MG63 (cell line): Measurements from ENCODE around the gene TUBD1. TPM values are rescaled to one million over a fixed set of nuclear protein-coding genes. Genes with fewer than 3 reads are reported as not detected.
"Not testable (repeated sequence)": the region's sequence is repeated elsewhere in the genome, so short reads cannot be mapped to it uniquely, and the experiment has no call there.

Experiments
- DNase-seq: peaks from one replicate; pipeline ENCODE4 v3.0.0-alpha.2; 2020
- H3K27me3 ChIP-seq: fragments of 250-450 bp; sonication (Bioruptor Pico); 2 replicates; pipeline ENCODE4 v1.5.1; 2020; ENCODE audit warnings: mild to moderate bottlenecking, moderate library complexity
- H3K36me3 ChIP-seq: fragments of 250-450 bp; sonication (Bioruptor Pico); 2 replicates; pipeline ENCODE4 v1.5.1; 2020; ENCODE audit warnings: mild to moderate bottlenecking, moderate library complexity
- H3K4me3 ChIP-seq: fragments of 250-450 bp; sonication (Bioruptor Pico); 2 replicates; pipeline ENCODE4 v1.5.1; 2020; ENCODE audit warnings: mild to moderate bottlenecking, moderate library complexity
- H3K9me3 ChIP-seq: fragments of 250-450 bp; sonication (Bioruptor Pico); 2 replicates; pipeline ENCODE4 v1.5.1; 2020; ENCODE audit warnings: mild to moderate bottlenecking, moderate library complexity
- total RNA-seq: library from RNA; depleted of rRNA; stranded (reverse); fragments of >200 nt; shearing (Covaris generic); gene quantifications from 2 replicates; pipeline ENCODE4 v1.2.3, GENCODE V29; 2014; ENCODE audit warnings: low replicate concordance; rRNA removed

Gene TUBD1, protein sequence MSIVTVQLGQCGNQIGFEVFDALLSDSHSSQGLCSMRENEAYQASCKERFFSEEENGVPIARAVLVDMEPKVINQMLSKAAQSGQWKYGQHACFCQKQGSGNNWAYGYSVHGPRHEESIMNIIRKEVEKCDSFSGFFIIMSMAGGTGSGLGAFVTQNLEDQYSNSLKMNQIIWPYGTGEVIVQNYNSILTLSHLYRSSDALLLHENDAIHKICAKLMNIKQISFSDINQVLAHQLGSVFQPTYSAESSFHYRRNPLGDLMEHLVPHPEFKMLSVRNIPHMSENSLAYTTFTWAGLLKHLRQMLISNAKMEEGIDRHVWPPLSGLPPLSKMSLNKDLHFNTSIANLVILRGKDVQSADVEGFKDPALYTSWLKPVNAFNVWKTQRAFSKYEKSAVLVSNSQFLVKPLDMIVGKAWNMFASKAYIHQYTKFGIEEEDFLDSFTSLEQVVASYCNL
- 12.9 and 13.6 TPM in 2 replicates for total RNA-seq

DNA sequence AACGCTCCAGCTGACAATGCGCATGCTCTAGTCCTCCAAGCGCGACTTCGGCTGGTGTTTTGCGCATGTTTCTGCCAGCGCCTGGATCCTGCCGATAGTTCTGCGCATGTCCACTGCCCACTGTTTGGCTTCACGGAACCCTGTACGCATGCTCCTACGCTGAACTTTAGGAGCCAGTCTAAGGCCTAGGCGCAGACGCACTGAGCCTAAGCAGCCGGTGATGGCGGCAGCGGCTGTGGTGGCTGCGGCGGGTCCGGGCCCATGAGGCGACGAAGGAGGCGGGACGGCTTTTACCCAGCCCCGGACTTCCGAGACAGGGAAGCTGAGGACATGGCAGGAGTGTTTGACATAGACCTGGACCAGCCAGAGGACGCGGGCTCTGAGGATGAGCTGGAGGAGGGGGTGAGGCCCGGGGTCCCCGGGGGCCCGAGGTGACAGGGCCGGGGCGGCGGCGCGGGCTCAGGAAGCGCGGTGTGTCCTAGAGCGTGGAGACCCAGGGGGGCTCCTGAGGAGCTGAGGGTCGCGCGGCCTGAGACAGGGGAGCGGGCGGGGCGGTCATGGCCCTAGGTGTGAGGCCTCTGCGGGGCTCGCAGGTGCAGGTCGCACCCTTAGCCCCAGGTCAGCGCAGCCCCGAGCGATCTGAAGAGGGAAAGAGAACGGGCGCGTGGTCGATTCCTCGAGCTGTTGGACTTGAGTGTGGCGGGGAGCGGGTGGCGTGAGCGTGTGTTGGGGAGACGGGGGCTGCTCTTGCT lies at the start of gene TUBD1, which contains the start of gene RPS6KB1:
TUBD1 (minus strand) TSS at position 20 of the 752 bp plus-strand sequence. CDS start 1,941 bp downstream, outside the sequence.
RPS6KB1 (plus strand) TSS at position 198 of the 752 bp plus-strand sequence; CDS start at position 262, 64 bp downstream.
- Histone ChIP-seq H3K9me3 (no peaks in the 10 kb centered on the region), H3K4me3 (peak within 1 kb of the TSS; percentile 95), H3K36me3 (peaks cover 28% of the 10 kb centered on the region), H3K27me3 (no peaks in the 10 kb centered on the region)
- peak; percentile 97 for DNase-seq

DNA sequence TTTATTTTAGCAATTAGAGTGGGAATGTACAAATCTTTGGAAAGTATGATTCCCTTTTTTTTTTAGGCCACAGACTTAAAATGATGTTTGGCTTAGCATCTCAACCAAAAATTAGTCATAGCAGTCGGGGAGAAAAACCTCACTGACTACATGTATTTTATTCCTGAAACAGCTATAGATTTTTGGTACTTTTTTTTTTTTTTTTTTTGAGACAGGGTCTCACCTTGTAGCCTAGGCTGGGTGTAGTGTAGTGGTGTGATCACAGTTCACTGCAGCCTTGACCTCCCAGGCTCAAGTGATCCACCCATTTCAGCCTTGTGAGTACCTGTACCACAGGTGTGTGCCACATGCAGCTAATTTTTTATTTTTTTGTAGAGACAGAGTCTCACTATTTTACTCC lies 48.4 kb upstream of the TUBD1 start:
- Histone ChIP-seq H3K27me3 (no peaks in the 10 kb centered on the region), H3K9me3 (no peaks in the 10 kb centered on the region), H3K4me3 (no peak overlapping the region), H3K36me3 (peaks cover 59% of the 10 kb centered on the region)
- DNase-seq = no peak

DNA sequence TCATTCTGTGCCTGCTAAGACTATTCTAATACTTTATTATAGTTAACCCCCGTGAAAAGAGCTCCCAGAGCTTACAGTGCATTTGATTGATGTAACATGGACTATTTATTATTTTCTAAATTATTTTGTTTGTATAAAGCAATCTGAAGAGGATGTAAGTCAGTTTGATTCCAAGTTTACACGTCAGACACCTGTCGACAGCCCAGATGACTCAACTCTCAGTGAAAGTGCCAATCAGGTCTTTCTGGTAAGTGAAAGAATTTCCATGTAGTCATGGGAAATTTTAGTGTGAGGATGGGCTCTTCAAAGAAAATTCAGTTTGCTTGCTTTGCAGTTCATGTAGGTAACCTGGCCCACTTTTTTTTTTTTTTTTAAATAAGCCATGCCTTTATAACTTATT lies 48.0 kb upstream of the TUBD1 start:
- peak; percentile 9 for DNase-seq
- H3K9me3 ChIP-seq, H3K27me3 ChIP-seq, H3K4me3 ChIP-seq: not testable (repeated sequence)
- H3K36me3 ChIP-seq = peaks cover 59% of the 10 kb centered on the region

DNA sequence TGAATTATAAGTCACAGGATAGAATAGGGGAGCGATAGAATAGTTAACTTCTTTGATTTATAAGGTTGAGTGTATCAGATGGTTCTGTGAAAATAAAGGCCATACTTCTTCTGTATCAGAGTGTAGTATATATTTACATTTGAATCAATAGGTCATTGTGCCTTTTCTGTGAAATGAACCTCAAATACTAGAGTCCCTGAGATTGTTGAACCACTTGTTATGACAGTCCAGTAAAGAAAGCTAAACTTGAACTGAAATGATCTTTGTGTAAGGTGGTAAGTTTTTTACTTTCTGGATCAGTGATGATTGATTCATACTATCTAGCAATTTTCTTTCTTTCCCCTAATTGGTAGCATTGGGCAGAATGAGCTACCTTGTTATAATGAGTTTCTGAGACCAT lies 40.6 kb upstream of the TUBD1 start:
- not testable (repeated sequence) for H3K27me3 ChIP-seq, H3K4me3 ChIP-seq, DNase-seq, H3K9me3 ChIP-seq
- peaks cover 68% of the 10 kb centered on the region for H3K36me3 ChIP-seq

DNA sequence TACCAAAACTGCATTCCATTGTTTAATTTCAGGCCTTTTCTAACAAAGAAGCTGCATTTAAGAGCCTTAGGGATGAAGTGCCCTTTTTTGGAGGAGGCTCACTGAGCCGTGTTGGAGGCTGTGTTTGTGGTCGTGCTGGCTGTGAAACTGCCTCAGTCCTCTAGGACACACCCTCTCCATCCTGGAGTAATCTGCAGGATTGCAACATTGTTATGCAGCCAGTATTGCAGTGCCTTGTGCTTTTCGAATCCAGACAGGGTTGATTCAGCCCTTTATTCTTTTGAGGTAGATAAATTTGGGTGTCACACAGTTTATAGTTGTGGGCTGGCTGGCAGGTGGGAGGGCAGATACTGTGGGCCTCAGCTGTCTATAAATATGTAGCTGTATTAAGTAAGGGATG lies 38.0 kb upstream of the TUBD1 start:
- H3K4me3 ChIP-seq, H3K27me3 ChIP-seq, H3K9me3 ChIP-seq, DNase-seq: not testable (repeated sequence)
- H3K36me3 ChIP-seq = peaks cover 69% of the 10 kb centered on the region

DNA sequence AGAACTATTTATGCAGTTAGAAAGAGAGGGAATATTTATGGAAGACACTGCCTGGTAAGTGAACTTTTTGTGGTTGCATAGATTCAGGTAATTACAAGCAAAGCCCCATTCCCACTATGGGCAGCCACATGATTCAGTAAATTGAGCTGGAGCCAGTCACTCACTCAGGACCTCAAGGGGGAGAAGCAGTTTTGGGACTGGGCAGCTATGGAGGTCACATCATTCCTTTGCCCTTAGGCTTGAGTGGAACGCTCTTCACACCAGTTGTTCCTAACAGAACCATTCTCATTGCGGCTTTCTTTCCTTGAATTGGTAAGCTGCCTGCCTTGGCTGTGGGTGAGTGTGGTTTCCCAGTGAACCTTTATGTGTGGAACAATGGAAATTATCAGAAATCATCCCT lies 37.4 kb upstream of the TUBD1 start:
- DNase-seq, H3K9me3 ChIP-seq, H3K27me3 ChIP-seq, H3K4me3 ChIP-seq: not testable (repeated sequence)
- H3K36me3 ChIP-seq = peaks cover 67% of the 10 kb centered on the region

DNA sequence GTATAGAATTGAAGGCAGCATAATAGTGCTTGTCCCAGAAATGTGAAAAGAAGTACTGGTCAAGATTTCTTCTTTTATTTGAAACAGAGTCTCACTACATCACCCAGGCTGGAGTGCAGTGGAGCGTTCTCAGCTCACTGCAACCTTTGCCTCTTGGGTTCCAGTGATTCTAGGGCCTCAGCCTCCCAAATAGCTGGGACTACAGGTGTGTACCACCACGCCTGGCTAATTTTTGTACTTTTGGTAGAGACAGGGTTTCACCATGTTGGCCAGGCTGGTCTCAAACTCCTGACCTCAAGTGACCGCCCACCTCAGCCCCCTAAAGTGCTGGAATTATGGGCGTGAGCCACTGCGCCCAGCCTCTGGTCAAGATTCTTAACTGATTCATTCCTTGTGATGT lies 27.9 kb upstream of the TUBD1 start:
- DNase-seq, H3K4me3 ChIP-seq, H3K9me3 ChIP-seq, H3K27me3 ChIP-seq: not testable (repeated sequence)
- peaks cover 70% of the 10 kb centered on the region for H3K36me3 ChIP-seq

DNA sequence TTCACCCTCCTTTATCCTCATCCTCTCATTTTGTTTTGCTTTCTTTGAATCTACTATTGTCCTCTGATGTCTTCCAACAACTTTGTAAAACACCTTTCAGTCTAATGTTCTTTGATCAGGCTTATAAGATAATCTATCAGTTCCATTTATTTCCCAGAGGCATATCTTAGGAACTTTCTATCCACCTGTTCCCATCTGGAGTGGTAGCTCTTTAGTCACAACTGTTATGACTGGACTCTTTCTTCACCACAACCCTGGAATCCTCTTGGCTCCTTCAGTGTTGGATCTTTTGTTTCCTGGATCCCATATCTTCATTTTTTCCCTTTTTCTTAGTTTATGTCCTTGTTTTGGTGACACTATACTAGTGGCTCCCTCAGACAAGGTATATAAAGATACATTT lies 23.7 kb upstream of the TUBD1 start:
- Histone ChIP-seq H3K4me3 (no peak overlapping the region), H3K27me3 (no peaks in the 10 kb centered on the region), H3K36me3 (peaks cover 81% of the 10 kb centered on the region), H3K9me3 (no peaks in the 10 kb centered on the region)
- no peak for DNase-seq

DNA sequence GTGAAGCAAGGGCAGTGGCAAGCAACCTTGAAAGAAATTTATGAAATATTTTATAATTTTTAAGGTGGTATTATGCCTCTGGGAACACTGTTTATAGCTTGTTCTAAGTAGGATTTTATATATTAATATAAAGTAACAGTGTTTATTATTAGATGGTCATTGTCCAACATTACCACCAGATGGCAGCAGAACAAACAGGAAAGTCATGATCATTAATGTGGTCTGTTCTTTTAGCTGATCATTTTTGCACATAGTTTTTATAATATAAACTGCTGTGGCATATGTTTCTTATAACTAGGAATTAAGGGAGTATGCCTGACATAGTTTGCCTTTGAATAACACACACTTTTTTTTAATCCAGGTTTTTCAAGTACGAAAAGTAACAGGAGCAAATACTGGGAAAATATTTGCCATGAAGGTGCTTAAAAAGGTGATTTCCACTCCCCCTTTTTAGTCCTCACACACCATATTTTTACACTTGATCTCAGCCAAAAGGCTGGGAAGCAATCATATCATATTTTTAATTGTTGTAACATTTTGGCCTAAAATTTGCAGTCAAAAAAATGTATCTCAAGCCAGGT lies 21.6 kb upstream of the TUBD1 start:
- no peaks in the 10 kb centered on the region for H3K27me3 ChIP-seq
- no peaks in the 10 kb centered on the region for H3K9me3 ChIP-seq
- H3K4me3 ChIP-seq = no peak overlapping the region
- H3K36me3 ChIP-seq = peaks cover 63% of the 10 kb centered on the region
- no peak for DNase-seq

DNA sequence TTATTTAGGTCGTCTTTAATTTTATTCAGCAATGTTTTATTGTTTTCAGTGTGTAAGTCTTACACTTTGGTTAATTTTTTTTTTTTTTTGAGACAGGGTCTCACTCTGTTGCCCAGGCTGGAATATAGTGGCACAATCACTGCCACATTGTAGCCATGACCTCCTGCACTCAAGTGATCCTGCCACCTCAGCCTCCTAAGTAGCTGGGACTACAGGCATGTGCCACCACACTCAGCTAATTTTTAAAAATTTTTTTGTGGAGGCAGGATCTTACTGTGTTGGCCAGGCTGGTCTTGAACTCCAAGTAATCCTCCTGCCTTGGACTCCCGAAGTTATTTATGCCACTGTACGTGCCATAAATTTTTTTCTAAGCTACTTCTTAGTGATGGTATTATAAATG lies 14.7 kb upstream of the TUBD1 start:
- H3K36me3 ChIP-seq = peaks cover 13% of the 10 kb centered on the region; the same call in 1 of the 2 replicates
- no peak for DNase-seq
- H3K9me3 ChIP-seq = no peaks in the 10 kb centered on the region
- no peak overlapping the region for H3K4me3 ChIP-seq
- no peaks in the 10 kb centered on the region for H3K27me3 ChIP-seq

DNA sequence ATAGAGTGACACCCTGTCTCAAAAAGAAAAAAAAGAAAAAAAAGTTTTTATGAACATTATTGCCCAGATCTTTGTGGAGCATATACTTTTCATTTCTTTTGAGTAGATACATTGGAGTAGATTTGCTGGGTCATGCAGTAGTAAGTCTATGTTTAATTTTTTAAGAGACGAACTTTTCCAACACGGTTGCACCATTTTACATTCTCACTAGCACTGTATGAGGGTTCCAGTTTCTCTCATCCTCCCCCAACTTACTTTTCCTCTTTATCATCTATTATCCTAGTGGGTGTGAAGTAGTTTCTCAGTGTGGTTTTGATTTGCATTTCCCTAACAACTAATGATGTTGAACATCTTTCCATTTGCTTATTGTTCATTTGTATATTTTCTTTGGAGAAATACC lies 10.7 kb upstream of the TUBD1 start:
- DNase-seq = no peak
- H3K36me3 ChIP-seq = peaks cover 13% of the 10 kb centered on the region; the same call in 1 of the 2 replicates
- no peak overlapping the region for H3K4me3 ChIP-seq
- H3K27me3 ChIP-seq = no peaks in the 10 kb centered on the region
- no peaks in the 10 kb centered on the region for H3K9me3 ChIP-seq

DNA sequence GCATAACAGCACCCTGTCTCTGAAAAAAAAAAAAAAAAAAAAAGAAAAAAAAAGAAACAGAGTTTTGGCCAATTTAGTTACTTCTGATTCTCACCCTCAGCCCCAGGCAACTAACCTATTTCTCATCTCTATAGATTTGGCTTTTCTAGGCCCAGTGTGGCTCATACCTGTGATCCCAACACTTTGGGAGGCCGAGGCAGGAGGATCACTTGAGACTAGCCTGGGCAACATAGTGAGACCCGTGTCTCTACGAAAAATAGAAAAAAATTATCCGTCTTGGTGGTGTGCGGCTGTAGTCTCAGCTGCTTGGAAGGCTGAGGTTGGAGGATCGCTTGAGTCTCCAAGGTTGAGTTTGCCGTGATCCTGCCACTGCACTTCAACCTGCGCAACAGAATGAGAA lies 8.9 kb upstream of the TUBD1 start:
- Histone ChIP-seq H3K4me3 (no peak overlapping the region), H3K36me3 (peaks cover 6% of the 10 kb centered on the region; the same call in 1 of the 2 replicates), H3K27me3 (no peaks in the 10 kb centered on the region), H3K9me3 (no peaks in the 10 kb centered on the region)
- DNase-seq = no peak

DNA sequence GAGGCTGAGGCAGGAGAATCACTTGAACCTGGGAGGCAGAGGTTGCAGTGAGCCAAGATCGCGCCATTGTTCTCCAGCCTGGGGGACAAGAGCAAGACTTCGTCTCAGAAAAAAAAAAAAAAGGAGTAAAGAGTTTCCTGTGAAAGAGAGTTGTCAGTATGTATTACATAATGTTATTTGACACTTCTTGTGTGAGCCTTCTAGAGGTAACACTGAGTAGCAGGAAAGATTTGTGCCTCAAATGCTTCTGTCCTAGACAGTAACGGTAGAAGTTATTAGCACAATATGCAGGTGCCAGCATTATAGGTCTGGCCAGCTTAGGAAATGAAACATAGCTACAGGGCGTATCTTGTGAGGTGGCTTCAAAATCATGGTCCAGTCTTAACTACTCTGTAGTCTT lies 6.4 kb upstream of the TUBD1 start:
- no peaks in the 10 kb centered on the region for H3K27me3 ChIP-seq
- peaks cover 12% of the 10 kb centered on the region for H3K36me3 ChIP-seq
- no peak for DNase-seq
- H3K9me3 ChIP-seq = no peaks in the 10 kb centered on the region
- no peak overlapping the region for H3K4me3 ChIP-seq

DNA sequence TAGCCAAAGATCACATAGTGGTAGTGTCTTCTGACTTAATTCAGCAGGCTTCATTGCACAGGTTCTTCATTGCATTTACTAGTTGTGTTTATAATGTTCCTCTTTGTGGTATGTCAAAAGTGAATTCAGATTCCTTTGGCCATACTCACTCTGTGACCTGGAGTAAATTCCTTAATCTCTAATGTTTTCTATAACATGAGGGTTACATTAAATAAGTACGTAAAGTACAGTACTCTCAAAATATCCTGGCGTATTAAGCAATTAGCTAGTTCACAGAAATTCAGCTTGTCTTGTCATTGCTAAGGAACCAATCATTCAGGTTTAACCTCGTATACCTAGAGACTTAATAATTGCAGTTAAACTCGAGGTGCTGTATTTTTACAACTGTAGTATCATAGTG lies 4.3 kb upstream of the TUBD1 start:
- Histone ChIP-seq H3K4me3 (no peak overlapping the region), H3K9me3 (no peaks in the 10 kb centered on the region), H3K27me3 (no peaks in the 10 kb centered on the region), H3K36me3 (peaks cover 12% of the 10 kb centered on the region)
- DNase-seq = no peak

DNA sequence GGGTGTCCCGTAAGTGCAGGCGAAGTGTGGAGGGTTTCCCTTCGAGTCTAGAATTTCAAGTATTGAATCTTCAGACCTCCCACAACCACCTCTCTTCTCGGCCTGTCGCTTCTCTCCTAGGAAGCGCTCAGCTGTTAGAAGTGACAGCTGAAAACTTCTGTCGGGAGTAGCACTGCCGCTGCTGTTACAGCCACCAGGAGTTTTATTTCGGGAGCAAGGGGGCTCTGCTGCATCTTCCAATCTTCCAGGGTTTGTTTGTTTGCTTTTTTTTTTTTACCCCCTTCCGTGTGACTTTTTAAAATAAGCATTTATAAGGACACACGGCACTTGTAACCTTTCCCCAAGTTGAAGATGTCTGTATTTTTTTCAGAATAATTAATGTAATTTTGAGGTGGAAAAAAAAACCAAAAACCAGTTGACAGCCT lies 945 bp upstream of the TUBD1 start:
- Histone ChIP-seq H3K36me3 (peaks cover 24% of the 10 kb centered on the region), H3K9me3 (no peaks in the 10 kb centered on the region), H3K27me3 (no peaks in the 10 kb centered on the region), H3K4me3 (peak overlapping the region; percentile 95)
- DNase-seq = peak; percentile 13

DNA sequence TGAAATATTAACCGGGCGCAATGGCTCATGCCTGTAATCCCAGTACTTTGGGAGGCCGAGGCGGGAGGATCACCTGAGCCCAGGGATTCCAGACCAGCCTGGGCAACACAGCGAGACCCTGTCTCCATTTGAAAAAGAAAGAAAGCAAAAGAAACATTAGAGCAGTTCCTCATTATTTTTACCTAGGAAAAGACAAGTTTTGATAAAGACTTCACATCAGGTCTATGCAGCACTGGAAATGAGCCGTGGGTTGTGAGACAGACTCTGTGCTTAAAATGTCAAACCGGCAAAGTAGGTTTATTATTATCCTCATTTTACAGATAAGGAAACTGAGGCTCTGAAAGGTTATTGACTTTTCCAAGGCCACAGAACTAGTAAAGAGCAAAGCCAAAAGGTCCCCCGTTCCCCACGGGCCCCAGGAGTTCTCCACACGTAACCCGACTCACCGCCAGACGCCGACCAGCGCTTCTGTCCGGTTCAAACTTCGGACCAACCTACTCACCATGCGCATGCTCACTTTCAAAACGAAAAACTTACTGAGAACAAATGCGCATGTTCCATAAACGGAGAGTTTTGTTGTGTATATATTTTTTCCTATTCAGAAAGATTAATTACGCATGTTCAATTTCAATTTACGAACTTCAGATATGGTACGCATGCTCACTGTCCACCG lies 356 bp downstream of the TUBD1 start:
- Histone ChIP-seq H3K36me3 (peaks cover 30% of the 10 kb centered on the region), H3K27me3 (no peaks in the 10 kb centered on the region), H3K9me3 (no peaks in the 10 kb centered on the region), H3K4me3 (peak overlapping the region; percentile 95)
- no peak for DNase-seq

DNA sequence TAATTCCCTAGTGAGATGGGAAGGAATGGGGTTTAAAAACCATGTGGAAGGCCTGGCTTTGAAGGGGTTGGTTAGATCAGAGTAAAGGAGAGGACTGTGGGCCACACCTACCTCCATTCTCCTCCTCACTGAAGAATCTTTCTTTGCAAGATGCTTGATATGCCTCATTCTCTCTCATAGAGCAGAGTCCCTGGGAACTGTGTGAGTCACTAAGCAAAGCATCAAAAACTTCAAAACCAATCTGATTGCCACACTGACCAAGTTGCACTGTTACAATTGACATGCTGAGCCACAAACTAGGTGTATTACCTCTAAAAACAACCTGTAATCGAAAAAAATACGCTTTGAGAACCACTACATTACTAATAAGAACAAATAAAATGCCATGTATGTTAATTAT lies 2.0 kb downstream of the TUBD1 start:
- no peaks in the 10 kb centered on the region for H3K9me3 ChIP-seq
- no peaks in the 10 kb centered on the region for H3K27me3 ChIP-seq
- no peak for DNase-seq
- no peak overlapping the region for H3K4me3 ChIP-seq
- H3K36me3 ChIP-seq = peaks cover 32% of the 10 kb centered on the region
